ENCODE results near the gene ZCCHC24. TPM values are rescaled to one million over a fixed set of nuclear protein-coding genes. Genes with fewer than 3 reads are reported as not detected.

ZCCHC24 gene
- total RNA-seq, 2 donors from 2014 or later: 45.6 to 85.9 TPM

- peak overlapping the region; percentile 84 to 93 for H3K27ac ChIP-seq
- peaks cover 0 to 99% of the 10 kb centered on the region in 2 donors for H3K4me1 ChIP-seq
- TF ChIP-seq CTCF (IDR thresholded peaks at IDR 0.05): no peak
- H3K27me3 ChIP-seq: no peaks in the 10 kb centered on the region
- no peak overlapping the region for H3K4me3 ChIP-seq
- no peak for DNase-seq (ENCODE audit: low spot score)
- H3K9me3 ChIP-seq: no peaks in the 10 kb centered on the region
- peaks cover 7% of the 10 kb centered on the region for H3K36me3 ChIP-seq
Measured at GRCh38 chr10:79436066-79436849, 9.2 kb downstream of the ZCCHC24 start.

GRCh38 chr10:79435271-79436065 lies 10.0 kb downstream of the ZCCHC24 start:
- no peak for DNase-seq (ENCODE audit: low spot score)
- Histone ChIP-seq H3K4me1 (peaks cover 0 to 98% of the 10 kb centered on the region in 2 donors), H3K9me3 (no peaks in the 10 kb centered on the region), H3K4me3 (peak overlapping the region in 1 of 2 donors; percentile 5), H3K27ac (peak overlapping the region; percentile 84 to 93), H3K27me3 (no peaks in the 10 kb centered on the region), H3K36me3 (peaks cover 7% of the 10 kb centered on the region)
- no peak for TF ChIP-seq CTCF (IDR thresholded peaks at IDR 0.05)

- Histone ChIP-seq H3K9me3 (no peaks in the 10 kb centered on the region), H3K27me3 (no peaks in the 10 kb centered on the region), H3K36me3 (peaks cover 11% of the 10 kb centered on the region), H3K4me3 (no peak overlapping the region), H3K27ac (peak overlapping the region; percentile 84 to 93), H3K4me1 (peaks cover 0 to 92% of the 10 kb centered on the region in 2 donors)
- no peak for TF ChIP-seq CTCF (IDR thresholded peaks at IDR 0.05)
- DNase-seq (ENCODE audit: low spot score): no peak
Measured at GRCh38 chr10:79434821-79435251, 10.6 kb downstream of the ZCCHC24 start.

GRCh38 chr10:79434223-79434687 lies 11.2 kb downstream of the ZCCHC24 start:
- Histone ChIP-seq H3K36me3 (peaks cover 16% of the 10 kb centered on the region), H3K27ac (peak overlapping the region; percentile 84 to 93), H3K4me3 (no peak overlapping the region), H3K9me3 (no peaks in the 10 kb centered on the region), H3K27me3 (no peaks in the 10 kb centered on the region), H3K4me1 (peaks cover 0 to 86% of the 10 kb centered on the region in 2 donors)
- no peak for TF ChIP-seq CTCF (IDR thresholded peaks at IDR 0.05)
- no peak for DNase-seq (ENCODE audit: low spot score)

- Histone ChIP-seq H3K27me3 (no peaks in the 10 kb centered on the region), H3K27ac (peak overlapping the region; percentile 84 to 93)
Measured at GRCh38 chr10:79433324-79434222, 11.9 kb downstream of the ZCCHC24 start.

More at GRCh38 chr10:79433324-79434222, 11.9 kb downstream of the ZCCHC24 start:
- DNase-seq (ENCODE audit: low spot score): no peak
- H3K36me3 ChIP-seq: peaks cover 21% of the 10 kb centered on the region
- no peaks in the 10 kb centered on the region for H3K9me3 ChIP-seq
- no peak for TF ChIP-seq CTCF (IDR thresholded peaks at IDR 0.05)
- peaks cover 0 to 79% of the 10 kb centered on the region in 2 donors for H3K4me1 ChIP-seq
- H3K4me3 ChIP-seq: no peak overlapping the region

All from right atrium auricular region (tissue), 2 donors.